Measurements from ENCODE around the gene MTERF4.

The MTERF4 gene

DNA sequence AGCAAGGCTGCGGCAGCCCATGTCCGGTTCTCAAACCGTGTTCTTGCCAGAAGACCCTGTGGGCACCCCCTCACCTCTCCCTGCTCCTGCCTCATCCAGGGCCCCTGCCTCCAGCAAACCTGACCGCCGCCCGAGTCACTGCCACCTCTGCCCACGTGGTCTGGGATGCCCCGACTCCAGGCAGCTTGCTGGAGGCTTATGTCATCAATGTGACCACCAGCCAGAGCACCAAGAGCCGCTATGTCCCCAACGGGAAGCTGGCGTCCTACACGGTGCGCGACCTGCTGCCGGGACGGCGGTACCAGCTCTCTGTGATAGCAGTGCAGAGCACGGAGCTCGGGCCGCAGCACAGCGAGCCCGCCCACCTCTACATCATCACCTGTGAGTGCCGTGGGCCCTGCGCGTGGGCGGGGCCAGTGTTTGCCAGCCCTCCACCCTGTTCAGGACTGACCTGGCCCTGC, 32.2 kb downstream of the MTERF4 start:
- DNase-seq (ENCODE audit: low read depth, low spot score): no peak

DNA sequence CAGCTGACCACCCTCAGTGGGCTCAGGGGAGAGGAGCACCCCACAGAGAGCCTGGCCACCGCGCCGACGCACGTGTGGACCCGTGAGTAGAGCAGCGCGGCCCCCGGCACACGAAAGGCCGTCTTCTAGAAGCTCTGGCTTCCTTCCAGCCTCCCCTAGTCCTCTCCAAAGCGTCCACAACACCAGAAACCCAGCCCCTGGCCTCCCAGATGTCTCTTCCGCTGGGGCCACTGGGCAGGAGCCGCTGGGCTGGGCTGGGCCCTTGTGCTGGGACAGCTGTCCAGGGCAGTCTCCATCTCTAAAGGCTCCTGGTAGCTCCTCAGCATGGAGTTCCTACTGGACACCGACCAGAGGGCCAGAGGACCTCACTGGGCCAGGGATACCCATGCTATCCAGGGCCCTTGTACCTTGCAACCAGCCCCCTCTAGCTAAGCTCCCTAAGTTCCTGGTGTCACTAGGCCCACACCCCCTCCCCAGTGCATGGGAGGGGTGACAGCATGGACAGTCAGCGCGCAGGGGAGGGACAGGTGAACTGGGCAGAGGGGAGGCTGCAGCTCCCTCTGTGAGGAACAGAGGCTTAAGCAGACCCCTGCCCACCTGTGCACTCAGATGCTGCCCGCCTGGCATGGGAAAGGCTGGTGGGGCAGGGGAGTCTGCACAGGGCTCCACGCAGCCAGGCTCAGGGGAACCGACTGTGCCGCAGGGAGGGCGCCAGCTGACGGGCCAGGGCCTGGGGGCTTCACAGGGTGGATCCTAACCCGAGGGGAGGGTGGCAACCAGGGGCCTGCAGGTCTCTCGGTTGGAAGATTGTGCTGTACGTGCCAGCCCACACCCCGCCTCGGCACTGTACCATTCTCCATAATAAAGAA, 32.9 kb downstream of the MTERF4 start:
- no peak for DNase-seq (ENCODE audit: low read depth, low spot score)

DNA sequence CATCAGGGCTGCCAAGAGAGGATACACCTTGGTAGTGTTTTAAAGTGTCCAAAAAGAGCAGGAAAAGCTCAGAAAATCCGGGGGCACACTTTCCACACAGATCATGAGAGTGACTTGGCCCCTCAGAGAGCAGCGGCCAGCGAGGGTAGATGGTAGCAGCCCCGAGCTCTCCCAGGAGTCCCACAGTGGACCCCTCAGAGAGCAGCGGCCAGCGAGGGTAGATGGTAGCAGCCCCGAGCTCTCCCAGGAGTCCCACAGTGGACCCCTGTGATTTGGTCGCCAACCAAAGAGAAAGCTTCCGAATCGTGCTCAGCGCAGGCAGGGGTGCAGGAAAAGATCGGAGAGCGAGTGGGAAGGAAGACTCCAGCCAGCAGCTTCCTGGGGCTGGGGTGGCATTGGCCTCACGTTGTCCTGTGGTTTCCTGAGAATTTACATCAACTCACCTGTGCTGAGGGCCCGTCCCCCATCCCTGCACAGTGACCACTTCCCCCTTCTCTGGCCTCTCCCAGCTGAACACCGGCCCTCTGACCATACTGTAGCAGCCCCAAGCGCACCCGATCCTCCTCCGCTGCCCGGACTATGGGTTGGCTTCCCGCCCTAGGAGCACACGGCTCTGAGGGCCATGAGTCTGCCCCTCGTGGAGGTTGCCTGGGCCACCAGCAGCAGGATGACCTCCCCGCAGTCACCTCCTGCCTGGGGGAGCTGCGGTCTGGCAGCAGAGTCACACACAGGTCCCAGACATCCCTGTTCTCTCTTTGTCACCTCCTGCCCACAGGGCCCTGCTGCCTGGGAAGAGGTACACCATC, 33.7 kb downstream of the MTERF4 start:
- no peak for DNase-seq (ENCODE audit: low read depth, low spot score)

DNA sequence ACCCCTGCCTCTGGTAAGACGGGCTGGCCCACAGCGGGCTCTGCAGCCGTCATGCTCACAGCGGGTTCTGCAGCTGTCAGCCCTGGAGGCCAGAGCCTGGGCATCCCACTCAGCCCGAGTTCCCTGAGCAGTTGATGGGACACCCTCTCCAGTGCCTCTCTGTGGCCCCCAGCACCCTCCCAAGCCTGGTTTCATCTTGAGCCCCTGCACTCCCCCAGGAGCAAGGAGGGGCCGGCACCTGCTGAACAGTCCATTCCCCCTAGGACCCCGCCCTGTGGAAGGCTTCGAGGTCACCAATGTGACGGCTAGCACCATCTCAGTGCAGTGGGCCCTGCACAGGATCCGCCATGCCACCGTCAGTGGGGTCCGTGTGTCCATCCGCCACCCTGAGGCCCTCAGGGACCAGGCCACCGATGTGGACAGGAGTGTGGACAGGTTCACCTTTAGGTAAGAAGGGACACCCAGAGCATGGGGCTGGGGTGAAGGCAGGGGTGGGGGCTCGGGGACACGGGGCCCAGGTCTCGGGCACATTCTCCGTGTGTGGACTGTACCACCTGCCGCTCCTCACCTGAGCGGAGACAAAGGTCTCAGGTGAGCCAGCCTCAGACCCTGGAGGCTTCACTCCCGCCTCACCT, 34.5 kb downstream of the MTERF4 start:
- no peak for DNase-seq (ENCODE audit: low read depth, low spot score)

DNA sequence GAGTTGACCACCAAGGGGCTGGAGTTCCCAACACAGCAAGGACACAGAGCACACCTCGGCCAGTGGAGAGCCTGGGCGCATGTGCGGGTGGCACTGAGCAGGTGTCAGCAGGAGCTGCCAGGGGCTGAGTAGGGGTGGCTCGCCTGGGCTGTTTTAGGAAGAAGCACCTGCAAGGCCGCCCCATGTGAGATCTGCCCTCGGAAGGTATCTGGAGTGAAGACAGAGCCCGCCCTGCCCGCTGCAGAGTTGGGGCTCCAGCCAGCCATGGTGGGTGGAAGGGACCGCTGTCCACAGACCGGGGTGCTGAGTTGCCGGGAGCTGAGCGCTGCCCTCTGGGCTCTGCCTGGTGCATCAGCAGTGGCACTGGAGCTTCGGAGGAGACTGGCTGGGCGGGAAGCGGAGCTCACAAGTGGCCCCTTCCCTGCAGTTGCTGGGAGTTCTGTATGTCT, 35.2 kb downstream of the MTERF4 start:
- DNase-seq (ENCODE audit: low read depth, low spot score): no peak

DNA sequence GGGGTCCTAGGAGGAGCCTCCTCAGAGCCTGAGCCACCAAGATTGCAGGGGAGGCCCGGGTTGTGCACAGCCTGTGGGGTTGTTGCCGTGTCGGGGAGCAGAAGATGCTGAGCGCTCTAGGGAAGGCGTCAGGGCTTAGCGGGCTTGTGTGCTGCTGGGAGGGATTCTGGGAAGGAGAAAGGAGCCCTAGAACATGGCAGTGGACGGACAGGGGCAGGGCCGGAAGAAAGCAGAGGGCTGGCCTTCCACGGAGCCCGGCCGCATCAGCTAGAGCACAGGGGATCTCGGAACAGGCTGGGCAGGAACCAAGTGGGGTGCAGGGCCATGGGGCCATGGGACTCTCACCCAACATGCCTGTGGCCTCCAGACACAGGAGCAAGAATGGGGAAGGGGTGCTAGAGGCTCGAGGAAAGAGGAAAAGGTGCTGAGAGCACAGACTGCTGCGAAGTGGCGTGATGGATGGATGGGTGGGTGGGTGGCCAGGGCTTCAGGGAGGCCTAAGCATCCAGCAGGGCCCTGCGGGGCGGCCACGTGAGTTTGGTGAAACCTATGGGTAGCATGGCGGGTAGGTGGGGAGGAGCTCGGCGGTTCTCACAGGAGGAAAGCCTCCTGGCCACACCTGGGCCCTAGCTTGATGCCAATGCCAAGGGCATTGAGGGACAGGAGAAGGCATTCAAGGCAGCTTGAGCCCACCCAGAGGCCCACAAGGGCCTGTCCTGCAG, 35.8 kb downstream of the MTERF4 start:
- DNase-seq (ENCODE audit: low read depth, low spot score): no peak

DNA sequence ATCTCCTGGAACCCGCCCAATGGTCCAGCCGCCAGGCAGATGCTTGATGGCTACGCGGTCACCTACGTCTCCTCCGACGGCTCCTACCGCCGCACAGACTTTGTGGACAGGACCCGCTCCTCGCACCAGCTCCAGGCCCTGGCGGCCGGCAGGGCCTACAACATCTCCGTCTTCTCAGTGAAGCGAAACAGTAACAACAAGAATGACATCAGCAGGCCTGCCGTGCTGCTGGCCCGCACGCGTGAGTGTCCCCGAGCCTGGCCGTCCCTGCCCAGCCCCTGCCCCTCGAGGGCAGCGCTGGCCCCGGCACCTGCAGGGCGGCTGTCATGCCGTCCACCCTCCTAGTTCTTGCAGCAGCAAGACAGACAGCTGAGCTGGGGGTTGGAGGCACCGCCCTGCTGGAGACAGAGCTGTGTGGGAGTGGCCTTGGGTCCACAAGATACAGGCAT, 36.7 kb downstream of the MTERF4 start:
- no peak for DNase-seq (ENCODE audit: low read depth, low spot score)

DNA sequence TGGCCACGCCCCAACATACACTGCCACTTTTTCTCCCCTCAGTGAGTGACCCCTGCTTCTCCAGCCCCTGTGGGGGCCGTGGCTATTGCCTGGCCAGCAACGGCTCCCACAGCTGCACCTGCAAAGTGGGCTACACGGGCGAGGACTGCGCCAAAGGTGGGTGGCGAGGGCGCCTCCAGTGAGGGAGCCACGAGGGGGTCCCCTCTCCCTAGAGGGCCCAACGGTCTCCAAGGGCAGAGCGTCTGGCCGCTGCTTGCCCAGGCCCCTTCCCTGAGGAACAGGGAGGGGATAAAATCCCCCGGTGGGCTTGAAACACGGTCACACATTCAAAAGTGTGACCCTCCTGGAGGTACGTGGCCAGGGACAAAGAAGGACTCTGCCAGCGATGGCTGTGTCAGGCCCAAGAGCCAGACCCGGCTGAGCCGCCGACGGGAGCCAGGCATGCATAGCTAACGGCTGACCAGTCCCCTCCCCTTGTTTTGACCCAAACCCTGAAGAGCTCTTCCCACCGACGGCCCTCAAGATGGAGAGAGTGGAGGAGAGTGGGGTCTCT, 37.2 kb downstream of the MTERF4 start:
- DNase-seq (ENCODE audit: low read depth, low spot score): no peak

DNA sequence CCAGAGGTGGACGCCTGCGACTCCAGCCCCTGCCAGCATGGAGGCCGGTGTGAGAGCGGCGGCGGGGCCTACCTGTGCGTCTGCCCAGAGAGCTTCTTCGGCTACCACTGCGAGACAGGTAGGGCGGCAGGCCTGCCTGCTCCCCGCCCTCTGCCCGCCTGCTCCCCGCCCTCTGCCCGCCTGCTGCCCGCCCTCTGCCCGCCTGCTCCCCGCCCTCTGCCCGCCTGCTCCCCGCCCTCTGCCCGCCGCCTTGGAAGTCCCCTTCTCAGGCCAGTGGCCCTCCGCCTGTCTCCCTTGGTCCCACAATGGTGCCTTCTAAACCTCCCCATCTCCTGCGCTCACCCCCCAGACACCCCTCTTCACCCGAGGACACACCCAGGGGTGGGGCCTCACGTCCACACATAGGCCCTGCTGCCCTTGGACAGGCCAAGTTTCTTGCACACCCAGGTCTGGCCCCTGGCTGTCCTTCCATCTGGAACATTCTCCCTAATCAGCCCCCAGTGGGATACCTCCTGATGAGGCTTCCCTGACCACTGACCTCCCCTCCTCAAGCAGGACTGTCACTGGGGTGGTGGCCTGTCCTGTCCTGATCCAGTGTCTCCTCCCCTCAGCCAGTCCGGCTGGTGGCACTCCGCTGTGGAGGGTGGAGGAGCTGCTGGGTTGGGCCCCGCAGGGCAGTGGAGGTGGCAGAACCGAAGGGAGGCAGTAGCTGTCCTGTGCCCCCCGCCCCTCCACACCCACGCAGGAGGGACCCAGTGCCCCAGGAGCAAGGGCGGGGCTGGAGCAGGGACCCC, 37.9 kb downstream of the MTERF4 start:
- DNase-seq (ENCODE audit: low read depth, low spot score): no peak

DNA sequence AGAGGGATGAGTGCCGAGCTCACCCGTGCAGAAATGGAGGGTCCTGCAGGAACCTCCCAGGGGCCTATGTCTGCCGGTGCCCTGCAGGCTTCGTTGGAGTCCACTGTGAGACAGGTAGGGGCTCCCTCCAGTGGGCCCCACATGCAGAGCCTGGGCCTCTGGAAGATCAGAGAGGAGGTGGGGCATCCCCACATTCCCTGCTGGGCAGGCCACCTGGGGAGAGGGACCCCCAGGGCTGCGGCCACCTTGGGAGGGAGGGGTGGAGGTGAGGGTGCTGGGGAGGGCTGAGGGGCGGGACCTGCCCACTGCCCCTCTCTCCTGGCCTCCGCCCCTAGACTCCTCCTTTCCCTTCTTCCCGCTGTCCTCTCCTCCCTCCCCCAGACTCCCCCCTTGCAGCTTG, 38.5 kb downstream of the MTERF4 start:
- no peak for DNase-seq (ENCODE audit: low read depth, low spot score)

DNA sequence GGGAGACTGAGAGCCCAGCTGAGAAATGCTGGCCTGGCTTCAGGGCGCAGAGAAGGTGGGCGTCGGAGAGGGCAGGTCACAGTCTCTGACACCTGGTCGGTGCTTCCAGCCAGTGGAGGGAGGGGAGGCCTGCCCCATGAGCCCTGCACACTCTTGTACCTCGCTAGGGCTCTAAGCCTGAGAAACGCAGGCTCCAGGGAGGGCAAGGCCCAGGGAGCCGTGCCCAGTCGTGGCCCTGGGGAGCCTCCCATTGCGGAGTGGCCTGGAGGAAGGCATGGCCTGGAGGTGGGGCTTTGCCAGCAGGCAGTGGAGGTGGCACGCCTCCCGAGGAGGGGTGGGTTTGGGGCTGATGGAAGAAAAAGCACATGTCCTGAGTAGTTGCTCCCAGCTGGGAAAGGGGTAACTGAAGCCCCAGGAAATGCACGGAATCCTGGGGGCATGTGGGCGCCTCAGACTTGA, 39.0 kb downstream of the MTERF4 start:
- DNase-seq (ENCODE audit: low read depth, low spot score): no peak

DNA sequence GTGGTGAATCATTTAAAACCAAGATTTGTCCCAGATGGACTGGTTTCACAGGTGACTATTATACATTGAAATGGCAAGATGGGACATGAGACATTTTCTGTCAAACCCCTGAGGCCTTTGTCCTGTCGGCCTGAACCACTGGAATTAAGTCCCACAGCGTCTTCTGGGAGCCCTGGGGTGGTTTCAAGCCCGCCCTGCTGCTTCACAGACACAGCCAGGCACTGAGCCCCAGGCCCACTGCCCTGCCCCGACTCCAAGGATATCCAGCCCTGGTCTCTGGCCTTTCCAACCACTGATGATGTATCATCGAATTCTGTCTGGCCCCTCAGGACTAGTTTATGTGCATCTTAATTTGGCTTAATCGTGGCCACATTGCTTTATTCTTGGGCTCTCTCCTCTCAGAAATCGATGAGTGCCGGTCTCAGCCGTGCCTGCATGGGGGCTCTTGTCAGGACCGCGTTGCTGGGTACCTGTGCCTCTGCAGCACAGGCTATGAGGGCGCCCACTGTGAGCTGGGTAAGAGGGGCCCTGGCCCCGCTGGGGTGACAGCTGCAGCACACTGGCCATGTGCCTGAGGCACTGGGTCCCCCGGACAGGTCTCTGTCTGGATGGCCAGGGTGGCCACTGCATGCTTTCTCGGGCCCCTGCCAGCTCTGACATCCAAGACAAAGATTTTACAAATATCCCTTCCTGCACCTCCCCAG, 39.5 kb downstream of the MTERF4 start:
- no peak for DNase-seq (ENCODE audit: low read depth, low spot score)

DNA sequence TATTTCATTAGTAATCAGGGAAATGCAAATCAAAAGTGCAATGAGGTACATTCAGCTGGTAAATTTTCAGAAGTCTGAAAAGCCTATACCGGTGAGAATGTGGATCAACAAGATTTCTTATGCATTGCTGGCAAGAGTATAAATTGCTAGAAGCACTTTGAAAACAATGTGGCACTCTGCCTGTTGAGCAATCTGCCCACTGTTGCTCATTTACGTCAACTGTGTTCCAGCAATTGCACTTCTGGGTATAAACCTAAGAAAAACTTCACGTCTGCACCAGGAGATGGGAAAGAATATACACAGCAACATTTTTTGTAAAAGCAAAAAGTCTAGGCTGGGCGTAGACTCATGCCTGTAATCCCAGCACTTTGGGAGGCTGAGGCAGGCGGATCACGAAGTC, 40.8 kb downstream of the MTERF4 start:
- no peak for DNase-seq (ENCODE audit: low read depth, low spot score)

DNA sequence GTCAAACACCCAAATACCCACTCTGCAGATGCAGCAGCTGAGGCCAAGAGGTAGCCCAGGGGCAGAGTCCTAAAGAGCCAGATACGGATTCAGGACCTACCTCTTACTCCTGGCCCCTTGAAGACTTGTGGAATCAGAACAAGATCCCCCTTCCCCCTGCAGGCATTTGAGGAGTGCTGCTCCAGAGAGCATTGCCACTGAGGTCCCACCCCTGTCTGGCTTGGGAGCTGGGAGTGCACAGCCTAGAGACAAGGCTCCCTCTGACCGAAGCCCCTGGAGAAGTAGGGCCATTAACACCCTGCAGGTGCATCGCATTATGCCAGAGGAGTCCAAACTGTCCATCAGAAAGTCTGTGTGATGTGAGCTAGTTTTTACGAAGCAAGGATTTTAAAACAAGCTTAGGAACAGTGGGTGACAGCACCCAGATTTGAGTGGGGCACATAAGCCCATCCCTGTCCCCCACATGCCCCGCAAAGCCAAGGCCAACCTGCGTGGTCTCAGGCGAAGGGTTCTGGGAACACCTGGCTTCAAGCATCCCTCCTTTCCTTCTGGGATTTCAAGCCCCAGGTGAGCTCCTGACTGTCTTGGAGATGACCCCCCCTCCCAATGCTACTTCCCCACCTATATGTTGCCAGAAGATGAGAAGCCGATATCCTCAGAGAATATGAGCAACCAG, 48.4 kb downstream of the MTERF4 start:
- DNase-seq (ENCODE audit: low read depth, low spot score): no peak

DNA sequence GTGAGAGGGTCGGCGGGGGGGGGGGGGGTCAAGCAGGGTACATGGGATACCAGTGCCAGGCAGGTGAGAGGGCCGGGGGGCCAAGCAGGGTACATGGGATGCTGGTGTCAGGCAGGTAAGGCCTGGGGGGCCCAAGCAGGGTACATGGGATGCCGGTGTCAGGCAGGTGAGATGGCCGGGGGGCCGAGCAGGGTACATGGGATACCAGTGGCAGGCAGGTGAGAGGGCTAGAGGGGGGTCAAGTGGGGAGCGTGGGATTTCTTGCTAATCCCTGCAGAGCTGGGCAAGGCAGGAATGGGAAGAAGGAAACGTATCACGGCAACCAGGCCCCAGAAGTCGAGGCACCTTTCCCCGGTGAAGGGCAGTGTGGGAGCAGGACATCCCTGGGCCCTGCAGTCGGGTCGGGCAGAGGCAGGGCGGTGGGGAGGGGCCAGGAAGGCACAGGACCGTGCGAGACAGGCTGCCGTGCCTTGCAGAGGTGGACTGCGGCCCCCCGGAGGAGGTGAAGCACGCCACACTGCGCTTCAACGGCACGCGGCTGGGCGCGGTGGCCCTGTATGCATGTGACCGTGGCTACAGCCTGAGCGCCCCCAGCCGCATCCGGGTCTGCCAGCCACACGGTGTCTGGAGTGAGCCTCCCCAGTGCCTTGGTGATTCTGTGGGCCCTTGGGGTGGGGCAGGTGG, 49.3 kb downstream of the MTERF4 start:
- DNase-seq (ENCODE audit: low read depth, low spot score): no peak

DNA sequence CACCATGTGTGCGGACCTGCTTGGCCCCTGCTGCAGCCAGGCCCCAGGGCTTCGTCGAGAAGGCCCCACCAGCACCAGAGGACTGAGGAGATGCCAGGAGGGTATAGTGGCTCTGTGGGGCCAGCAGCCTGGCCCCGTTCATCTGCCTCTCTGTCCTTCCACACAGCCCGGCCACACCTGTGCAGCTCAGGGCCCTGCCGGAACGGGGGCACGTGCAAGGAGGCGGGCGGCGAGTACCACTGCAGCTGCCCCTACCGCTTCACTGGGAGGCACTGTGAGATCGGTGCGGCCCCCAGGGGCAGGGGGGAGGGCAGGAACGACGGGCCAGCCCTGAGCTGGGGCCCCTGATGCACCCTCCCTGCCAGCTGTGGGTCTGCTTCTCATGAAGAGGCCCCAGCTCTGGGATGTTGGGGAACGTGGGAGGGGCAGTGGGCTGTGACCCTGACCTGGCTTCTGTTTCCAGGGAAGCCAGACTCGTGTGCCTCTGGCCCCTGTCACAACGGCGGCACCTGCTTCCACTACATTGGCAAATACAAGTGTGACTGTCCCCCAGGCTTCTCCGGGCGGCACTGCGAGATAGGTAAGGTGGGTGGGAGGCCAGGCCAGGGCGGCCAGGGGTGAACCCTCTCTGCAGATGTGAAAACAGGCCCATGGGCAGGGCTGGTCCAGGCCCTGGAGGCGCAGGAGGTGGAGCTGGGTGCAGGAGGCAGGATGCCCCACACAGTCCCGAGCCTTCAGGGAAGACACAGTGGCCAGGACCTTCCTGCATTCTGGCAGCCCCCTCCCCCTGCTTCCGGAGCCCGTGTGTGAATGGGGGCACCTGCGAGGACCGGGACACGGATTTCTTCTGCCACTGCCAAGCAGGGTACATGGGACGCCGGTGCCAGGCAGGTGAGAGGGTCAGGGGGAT, 50.3 kb downstream of the MTERF4 start:
- no peak for DNase-seq (ENCODE audit: low read depth, low spot score)

All from iPS DF 19.7 (cell line).